B cell (primary cell): Measurements from ENCODE around the gene NPAS3.

Experiments
- CTCF ChIP-seq: fragments of 200-600 bp; IDR thresholded peaks from one replicate; pipeline ENCODE4 v1.8.0; 2022; ENCODE audit warnings: antibody characterized with exemption, mild to moderate bottlenecking
- EZH2 ChIP-seq: IDR thresholded peaks from 2 replicates; pipeline ENCODE4 v1.6.1; 2012; ENCODE audit warnings: borderline replicate concordance, low read depth, mild to moderate bottlenecking, moderate library complexity, low read length; ENCODE audit not compliant: insufficient read depth, poor library complexity, severe bottlenecking

GRCh38 chr14:32932914-32933628 lies 5.6 kb upstream of the NPAS3 start:
- TF ChIP-seq CTCF (no peak), EZH2 (no peak)
